ENCODE results near the gene DMD. TPM values are rescaled to one million over a fixed set of nuclear protein-coding genes. Genes with fewer than 3 reads are reported as not detected.

Gene DMD
- total and polyA plus RNA-seq, 12 donors: 28.5 to 228 (median 168) TPM

DNA sequence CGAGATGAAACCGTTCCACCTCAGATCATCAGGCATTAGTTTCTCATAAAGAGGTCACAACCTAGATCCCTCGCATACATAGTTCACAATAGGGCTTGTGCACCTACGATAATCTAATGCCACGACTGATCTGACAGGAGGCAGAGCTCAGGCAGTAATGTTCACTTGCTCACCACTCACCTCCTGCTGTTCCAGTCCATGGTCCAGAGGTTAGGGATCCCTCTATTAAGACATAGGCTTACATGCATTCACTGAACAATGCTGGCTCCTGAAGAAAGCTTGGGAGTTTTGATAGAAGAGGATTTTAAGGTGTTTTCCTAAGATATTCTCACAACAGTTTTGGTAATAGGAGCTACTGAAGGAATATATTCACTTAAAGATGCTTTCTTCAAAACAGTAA is 1903.4 kb downstream of the DMD start:
- Histone ChIP-seq H3K27ac (no peak overlapping the region), H3K27me3 (no peaks in the 10 kb centered on the region), H3K36me3 (no peaks in the 10 kb centered on the region), H3K9me3 (peaks cover 0 to 13% (median 0%) of the 10 kb centered on the region in 11 donors), H3K4me3 (no peak overlapping the region), H3K4me1 (no peaks in the 10 kb centered on the region)
- no peak for TF ChIP-seq CTCF (IDR thresholded peaks at IDR 0.05)
- intact Hi-C loops (cut with DNase I): no loop called here
- DNase-seq (no peak), ATAC-seq (no peak)
- WGBS, 2 donors: 92 to 98% methylated on average over 5 of the region's 5 CpGs

GRCh38 chrX:31302573-31303075 is 1908.7 kb downstream of the DMD start:
- no peak overlapping the region for H3K27ac ChIP-seq
- no peak overlapping the region for H3K4me3 ChIP-seq
- no peaks in the 10 kb centered on the region for H3K4me1 ChIP-seq
- no peak for ATAC-seq
- intact Hi-C loops (cut with DNase I): no loop called here
- H3K9me3 ChIP-seq: no peaks in the 10 kb centered on the region
- H3K36me3 ChIP-seq: no peaks in the 10 kb centered on the region
- H3K27me3 ChIP-seq: no peaks in the 10 kb centered on the region
- no peak for TF ChIP-seq CTCF (IDR thresholded peaks at IDR 0.05)
- DNase-seq: no peak
- WGBS, 2 donors: 95 to 97% methylated on average over 1 of the region's 1 CpG

DNA sequence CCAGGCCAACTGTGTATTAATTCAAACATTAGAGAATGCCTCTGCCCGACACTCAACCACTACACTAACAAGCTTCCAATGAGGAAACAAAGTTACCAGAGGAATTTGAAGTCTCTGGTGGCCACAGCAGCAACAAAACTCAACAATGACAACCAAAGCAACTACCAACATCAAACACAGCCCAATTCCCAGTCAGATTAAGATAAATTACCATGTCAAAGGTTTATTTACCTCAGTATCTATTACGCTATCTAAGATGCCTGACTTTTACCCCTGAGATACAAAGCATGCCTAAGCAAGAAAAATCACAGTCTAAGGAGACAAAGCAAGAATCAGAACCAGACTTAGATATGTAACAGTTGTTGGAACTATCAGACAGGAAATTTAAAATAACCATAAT is 1909.4 kb downstream of the DMD start:
- Histone ChIP-seq H3K27ac (no peak overlapping the region), H3K4me1 (no peaks in the 10 kb centered on the region), H3K36me3 (no peaks in the 10 kb centered on the region), H3K4me3 (no peak overlapping the region), H3K27me3 (no peaks in the 10 kb centered on the region), H3K9me3 (no peaks in the 10 kb centered on the region)
- TF ChIP-seq CTCF (IDR thresholded peaks at IDR 0.05): no peak
- WGBS, 2 donors: 92% methylated on average over 2 of the region's 2 CpGs
- ATAC-seq (no peak), DNase-seq (no peak)
- intact Hi-C loops (cut with DNase I): no loop called here

GRCh38 chrX:31301203-31301602 is 1910.1 kb downstream of the DMD start:
- no peaks in the 10 kb centered on the region for H3K9me3 ChIP-seq
- 76 to 78% methylated on average over 2 of the region's 2 CpGs for WGBS, 2 donors
- H3K27me3 ChIP-seq: no peaks in the 10 kb centered on the region
- TF ChIP-seq CTCF (IDR thresholded peaks at IDR 0.05): no peak
- no peak overlapping the region for H3K4me3 ChIP-seq
- no peak for DNase-seq
- no peak for ATAC-seq
- no peak overlapping the region for H3K27ac ChIP-seq
- no peaks in the 10 kb centered on the region for H3K4me1 ChIP-seq
- no peaks in the 10 kb centered on the region for H3K36me3 ChIP-seq
- intact Hi-C loops (cut with DNase I): no loop called here
